GM18519 (cell line): ENCODE data around the gene FAM120AOS.

Source experiments
- ATAC-seq: cut with Tn5 transposase; IDR thresholded peaks from one replicate; pipeline ENCODE4 v1.9.1; 2021; ENCODE audit warnings: mild to moderate bottlenecking, moderate library complexity; ENCODE audit not compliant: unreplicated experiment, low FRiP score

Gene FAM120AOS

DNA sequence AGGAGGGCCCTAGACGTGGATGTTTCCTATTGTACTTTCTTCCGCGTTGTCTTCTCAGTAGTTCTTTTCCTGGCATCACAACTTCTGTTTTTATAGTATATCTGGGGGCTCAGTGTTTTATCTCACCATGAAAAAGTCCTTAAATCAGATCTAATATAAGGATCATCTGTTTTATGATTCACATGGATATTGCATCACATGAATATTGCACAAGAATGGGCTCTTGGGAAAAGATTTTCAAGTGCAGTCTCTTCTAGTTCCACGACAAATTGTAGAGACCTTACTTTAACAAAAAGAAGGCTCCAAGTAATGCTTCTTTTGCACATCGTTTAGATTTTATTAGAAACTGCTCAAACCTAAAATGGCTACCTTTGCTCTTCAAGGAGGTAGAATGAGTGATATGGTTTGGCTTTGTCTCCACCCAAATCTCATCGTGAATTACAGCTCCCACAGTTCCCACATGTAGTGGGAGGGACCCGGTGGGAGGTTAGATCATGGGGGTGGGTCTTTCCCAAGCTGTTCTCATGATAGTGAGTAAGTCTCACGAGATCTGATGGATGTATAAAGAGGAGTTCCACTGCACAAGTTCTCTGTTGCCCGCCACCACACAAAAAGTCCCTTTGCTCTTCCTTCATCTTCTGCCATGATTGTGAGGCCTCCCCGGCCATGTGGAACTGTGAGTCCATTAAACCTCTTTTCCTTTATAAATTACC, 55.6 kb downstream of the FAM120AOS start:
- ATAC-seq = no peak
